Activated T-helper 1 cell treated with Interleukin-2 at 50 U/mL for 16 hours (primary cell): ENCODE data around the gene UBL4A.
A peak's percentile ranks its signal among the peaks of the same experiment; 100 is the strongest.

Experiments
- DNase-seq: peaks from one replicate; pipeline ENCODE4 v3.0.0-alpha.2; 2020; ENCODE audit warnings: low read depth

Gene UBL4A

GRCh38 chrX:154437971-154438893 is 48.2 kb downstream of the UBL4A start:
- no peak for DNase-seq

GRCh38 chrX:154436983-154437752 is 49.2 kb downstream of the UBL4A start, which contains the start of gene GDI1:
TSS of gene GDI1 (plus strand) at chrX:154437154. CDS start at chrX:154437255, 101 bp downstream.
- DNase-seq: peak; percentile 33

GRCh38 chrX:154436374-154436982 is 49.9 kb downstream of the UBL4A start:
- peak; percentile 45 for DNase-seq

- DNase-seq: no peak
Measured at GRCh38 chrX:154435171-154435733, 51.2 kb downstream of the UBL4A start.

GRCh38 chrX:154434394-154435168 is 51.8 kb downstream of the UBL4A start:
- DNase-seq: no peak
